Thyroid gland (tissue), 4 donors: ENCODE measurements around the gene CFH.
"Not testable (repeated sequence)": the region's sequence is repeated elsewhere in the genome, so short reads cannot be mapped to it uniquely, and the experiment has no call there.

Experiments used
- CTCF ChIP-seq, 6 experiments: fragments of 200-600 bp in 3 of 6; fragments of 450-650 bp in 3 of 6; sonication (generic) in 3 of 6; IDR thresholded peaks; one replicate each; pipeline ENCODE4 v1.5.1; 2016 to 2019; ENCODE audit warnings: antibody characterized with exemption in 6 of 6, mild to moderate bottlenecking in 2 of 6, inconsistent platforms in 1 of 6, moderate library complexity in 1 of 6
- POLR2A ChIP-seq, 2 donors: fragments of 450-650 bp; IDR thresholded peaks; one replicate each; pipeline ENCODE4 v1.6.1; 2017; ENCODE audit warnings: antibody characterized with exemption in 2 of 2, mild to moderate bottlenecking in 2 of 2, moderate library complexity in 1 of 2

- TF ChIP-seq CTCF, POLR2A (IDR thresholded peaks at IDR 0.05): not testable (repeated sequence)
Observed at GRCh38 chr1:196709892-196710291, 58.0 kb downstream of the CFH start.
